Right renal cortex interstitium (tissue), 3 donors: ENCODE data around the gene MVD. TPM values are rescaled to one million over a fixed set of nuclear protein-coding genes. Genes with fewer than 3 reads are reported as not detected.

Experiments used
- DNase-seq, 3 donors: peaks; one replicate each; pipeline ENCODE4 v3.0.0-alpha.2; 2013; ENCODE audit warnings: low read depth in 3 of 3, low spot score in 2 of 3
- polyA plus RNA-seq, 3 donors: library from polyadenylated mRNA; unstranded; fragments of 120-200 nt; gene quantifications; one replicate each; pipeline ENCODE4 v1.2.1, GENCODE V29; 2013; ENCODE audit not compliant: insufficient read length in 3 of 3

Gene MVD
- polyA plus RNA-seq, 3 donors, result 21.6 to 24.3 (median 24.0) TPM

DNA sequence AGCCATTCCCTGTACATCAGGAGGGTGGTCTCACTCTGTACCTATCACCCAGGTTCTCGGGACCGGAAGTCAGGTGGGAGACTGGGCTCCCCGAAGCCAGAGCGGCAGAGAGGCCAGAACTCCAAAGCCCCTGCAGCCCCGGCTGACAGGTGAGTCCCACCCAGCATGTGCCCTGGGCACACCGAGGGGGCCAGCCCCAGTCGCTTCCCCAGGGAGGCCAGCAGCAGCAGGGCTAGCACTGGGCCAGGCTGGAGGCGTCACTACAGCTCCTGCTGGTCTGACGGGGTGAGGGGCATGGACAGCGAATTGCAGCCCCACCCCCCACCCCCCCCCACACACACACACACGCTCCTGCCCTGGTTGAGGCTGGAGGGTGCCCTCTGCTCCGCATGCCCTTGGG is 32.5 kb downstream of the MVD start:
- DNase-seq, result no peak

DNA sequence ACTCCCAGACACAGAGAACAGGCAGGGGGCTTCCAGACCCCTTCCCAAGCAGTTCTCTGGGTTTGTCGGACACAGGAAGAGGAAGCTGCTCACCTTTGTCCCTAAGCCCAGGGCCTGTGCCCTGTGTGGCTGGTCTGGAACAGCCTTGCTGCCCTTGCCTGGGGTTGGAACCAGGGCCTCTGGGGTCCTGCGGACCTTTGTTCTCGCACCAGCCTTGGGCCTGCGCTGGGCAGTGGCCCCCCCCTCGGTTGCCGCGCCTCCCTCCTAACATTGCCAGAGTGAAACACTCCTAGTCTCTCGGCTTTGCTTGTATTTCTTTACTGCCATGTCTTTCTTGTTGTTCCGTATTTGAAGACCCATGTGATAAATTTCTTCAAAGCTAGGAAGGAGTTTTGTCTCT is 33.1 kb downstream of the MVD start:
- no peak for DNase-seq

DNA sequence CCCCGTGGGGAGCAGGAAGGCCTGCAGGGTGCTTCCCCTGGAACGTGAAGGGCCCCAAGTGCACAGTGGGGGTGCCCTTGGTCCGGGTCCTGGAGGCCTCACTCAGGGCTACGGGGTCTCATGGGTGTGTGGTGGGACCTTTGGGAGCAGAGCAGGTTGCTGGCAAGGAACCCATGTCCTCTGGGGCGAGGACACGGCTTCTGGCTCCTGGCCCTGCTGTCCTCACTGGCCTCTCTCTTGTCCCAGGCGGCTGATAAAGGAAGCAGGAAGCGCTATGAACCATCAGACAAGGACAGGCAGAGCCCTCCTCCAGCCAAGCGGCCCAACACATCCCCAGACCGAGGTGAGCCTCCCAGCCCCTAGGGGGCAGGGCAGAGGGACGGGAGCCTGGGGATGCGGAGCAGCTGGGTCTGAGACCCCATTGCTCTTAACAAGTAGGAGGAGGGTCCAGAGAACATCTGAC is 34.3 kb downstream of the MVD start:
- DNase-seq, result no peak

DNA sequence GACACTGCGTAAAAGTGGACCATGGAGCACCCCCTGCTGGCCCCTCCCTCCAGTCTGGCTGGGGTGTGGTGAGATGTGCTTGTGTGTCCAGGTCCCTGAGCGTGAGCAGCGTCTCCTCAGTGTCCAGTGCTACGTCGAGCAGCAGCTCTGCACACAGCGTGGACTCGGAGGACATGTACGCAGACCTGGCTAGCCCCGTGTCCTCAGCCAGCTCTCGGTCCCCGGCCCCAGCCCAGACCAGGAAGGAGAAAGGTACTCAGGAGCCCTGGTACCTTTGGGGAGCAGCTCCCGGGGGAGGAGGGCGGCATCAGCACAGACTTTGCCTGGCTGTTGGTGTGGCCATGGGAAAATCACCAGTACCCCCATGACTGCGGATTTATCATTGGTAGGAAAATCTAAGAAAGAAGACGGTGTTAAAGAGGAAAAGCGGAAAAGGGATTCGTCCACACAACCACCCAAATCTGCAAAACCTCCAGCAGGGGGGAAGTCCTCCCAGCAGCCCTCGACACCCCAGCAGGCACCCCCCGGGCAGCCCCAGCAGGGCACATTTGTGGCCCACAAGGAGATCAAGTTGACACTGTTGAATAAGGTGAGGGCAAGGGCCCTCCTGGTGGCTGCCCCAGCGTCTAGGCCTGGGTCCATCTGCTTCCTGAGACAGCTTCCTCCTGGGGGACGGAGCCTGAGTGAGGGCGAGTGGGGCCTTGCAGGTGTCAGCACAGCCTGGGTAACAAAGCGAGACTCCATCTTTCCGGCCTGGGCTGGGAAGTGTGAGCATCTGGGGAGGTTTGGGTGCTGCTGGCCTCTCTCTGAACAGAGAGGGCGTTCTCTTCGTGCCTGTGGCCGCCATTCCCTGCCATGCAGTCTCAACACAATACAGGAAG is 35.1 kb downstream of the MVD start:
- DNase-seq, result no peak

DNA sequence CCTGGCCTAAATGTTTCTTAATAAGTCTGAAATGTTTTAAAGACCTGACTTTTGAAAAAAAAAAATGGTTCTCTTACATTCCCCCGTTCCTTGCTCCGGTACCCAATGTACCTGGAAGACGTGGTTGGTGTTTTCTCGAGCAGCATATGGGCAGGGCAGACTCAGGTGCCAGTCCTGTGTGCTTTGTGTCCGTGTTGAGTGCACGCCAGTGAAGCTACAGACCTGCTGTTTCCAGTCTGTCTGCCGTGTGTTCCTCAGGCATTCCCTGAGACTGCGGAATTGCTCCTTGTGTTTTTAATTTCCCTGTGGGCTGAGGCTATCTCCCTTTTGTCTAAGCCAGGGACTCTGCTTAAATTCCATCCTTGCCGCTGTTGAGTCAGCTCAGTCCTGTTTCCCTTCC is 36.2 kb downstream of the MVD start:
- no peak for DNase-seq

DNA sequence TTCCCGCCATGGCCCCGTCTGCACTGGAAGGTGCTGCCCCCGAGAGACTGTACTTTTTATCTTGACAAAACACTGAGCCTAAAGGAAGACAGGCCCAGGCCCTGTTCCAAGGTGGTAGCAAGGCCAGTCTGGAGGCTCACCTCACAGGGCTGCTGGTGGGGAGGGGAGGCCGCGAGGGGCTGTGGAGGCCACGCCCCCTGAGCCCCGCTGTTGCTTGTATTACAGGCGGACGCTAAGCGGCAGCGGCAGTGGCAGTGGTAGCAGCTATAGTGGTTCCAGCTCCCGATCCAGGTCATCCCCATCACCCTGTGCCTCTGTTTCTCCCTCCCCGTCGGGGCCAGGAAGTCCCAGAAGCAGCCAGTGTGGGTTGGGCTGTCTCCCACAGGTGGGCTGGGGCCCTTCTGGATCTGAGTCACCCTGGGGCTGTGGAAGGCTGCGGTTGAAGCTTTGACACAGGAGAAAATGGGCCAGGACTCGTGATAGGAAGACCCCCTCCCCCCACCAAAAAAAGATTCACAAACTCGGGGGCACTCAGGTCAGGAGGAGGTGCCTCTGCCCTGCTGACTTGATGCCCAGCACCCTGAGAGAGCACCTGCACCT is 37.8 kb downstream of the MVD start:
- DNase-seq, result no peak

DNA sequence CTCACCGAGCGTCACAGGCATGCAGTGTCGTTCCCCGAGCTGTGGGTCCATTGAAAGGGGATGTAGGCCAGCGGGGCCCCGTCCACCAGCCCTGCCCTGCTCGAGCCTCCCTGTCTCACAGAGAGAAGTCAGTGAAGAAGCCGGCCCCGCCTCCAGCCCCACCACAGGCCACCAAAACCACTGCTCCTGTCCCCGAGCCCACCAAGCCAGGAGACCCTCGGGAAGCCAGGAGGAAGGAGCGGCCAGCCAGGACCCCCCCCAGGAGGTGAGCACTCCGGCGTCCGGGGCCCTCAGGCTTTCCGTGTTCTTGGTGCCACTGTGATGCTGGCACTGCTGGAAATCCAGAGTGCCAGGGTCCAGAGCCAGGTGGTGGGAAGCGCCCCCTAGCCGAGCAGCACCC is 38.4 kb downstream of the MVD start:
- no peak for DNase-seq

DNA sequence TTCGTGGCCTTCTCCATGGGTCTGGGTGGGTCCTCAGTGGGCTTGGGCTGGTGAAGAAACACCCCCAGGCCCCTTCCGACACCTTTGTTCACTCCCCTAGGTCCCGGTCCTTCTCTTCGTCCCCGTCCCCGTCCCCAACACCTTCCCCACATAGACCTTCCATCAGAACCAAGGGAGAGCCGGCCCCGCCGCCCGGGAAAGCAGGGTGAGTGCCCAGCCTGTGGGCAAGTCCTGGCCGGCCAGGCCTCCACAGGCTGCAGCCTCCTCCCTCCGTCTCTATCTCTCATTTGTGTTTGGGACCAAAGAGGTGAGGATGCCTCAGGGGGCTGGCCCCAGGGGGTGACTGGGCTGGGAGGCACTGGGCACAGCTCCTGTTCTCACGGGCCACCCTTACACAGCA is 39.0 kb downstream of the MVD start:
- no peak for DNase-seq

DNA sequence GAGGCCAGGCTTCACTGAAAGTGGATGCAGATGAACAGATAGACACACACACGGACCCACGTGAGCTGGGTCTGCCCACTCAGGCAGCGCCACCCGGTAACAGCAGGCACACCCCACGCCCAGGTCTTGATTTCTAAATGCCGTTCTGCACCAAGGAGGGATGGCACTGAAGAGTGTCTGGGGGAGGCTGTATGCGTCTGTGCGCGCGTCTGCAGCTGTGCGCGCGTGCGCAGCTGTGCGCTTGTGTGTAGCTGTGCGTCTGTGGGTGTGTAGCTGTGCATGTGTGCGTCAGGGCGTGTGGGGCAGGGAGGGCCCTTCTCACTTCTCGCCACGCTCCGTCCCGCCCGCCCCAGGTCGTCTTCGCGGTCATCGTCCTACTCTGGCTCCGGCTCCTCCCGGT is 40.0 kb downstream of the MVD start:
- no peak for DNase-seq

DNA sequence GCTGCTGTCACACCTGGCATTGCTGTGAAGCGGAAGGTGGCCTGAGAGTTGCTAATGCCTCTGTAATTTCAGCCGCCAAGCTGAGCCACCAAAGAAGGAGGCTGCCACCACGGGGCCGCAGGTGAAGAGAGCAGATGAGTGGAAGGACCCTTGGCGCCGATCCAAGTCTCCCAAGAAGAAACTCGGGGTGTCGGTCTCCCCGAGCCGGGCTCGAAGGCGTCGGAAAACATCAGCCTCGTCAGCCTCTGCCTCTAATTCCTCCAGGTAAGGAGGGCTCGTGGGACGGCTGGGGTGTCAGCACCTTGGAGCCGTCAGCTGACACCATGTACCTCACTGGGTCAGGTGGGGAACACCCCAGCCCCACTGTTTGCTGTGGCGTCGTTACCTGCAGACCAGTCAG is 40.8 kb downstream of the MVD start:
- no peak for DNase-seq

DNA sequence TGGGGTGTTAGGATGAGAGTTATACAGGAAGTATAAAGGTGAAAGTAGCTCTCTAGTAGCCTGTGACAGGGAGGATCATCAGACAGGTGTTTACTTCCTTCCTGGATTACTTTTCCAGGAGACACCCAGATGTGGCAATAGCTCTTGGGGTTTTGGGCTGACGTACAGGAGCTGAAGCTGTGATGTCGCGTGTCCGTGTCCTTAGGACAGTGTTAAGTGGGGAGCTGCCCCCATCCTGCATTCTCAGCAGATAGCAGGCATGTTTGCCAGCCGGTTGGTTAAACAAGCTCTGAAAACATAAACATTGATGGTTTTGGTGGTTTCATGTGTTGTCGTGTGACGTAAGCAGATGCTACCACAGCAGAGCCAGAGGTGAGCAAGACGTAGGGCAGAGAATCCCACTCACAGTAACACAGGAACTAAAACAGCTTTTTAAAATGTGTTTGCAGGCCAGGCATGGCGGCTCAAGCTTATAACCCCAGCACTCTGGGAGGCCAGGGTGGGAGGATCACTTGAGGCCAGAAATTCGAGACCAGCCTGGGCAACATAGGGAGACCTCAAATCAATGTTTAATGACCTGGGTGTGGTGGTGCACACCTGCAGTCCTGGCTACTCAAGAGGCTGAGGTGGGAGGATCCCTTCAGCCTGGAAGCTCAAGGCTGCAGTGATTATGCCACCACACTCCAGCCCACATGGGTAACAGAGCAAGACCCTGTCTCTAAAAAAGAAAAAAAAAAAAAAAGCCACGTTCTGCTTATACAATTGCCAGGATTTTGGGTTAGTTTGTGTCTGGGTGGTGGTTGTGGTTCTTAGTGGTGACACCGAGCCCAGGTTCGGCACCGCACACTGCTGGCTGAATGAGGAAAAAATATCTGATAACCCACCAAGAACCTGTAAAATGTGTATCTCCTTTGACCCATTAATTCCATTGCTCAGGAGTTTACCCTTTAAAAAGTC is 42.8 kb downstream of the MVD start:
- no peak for DNase-seq

DNA sequence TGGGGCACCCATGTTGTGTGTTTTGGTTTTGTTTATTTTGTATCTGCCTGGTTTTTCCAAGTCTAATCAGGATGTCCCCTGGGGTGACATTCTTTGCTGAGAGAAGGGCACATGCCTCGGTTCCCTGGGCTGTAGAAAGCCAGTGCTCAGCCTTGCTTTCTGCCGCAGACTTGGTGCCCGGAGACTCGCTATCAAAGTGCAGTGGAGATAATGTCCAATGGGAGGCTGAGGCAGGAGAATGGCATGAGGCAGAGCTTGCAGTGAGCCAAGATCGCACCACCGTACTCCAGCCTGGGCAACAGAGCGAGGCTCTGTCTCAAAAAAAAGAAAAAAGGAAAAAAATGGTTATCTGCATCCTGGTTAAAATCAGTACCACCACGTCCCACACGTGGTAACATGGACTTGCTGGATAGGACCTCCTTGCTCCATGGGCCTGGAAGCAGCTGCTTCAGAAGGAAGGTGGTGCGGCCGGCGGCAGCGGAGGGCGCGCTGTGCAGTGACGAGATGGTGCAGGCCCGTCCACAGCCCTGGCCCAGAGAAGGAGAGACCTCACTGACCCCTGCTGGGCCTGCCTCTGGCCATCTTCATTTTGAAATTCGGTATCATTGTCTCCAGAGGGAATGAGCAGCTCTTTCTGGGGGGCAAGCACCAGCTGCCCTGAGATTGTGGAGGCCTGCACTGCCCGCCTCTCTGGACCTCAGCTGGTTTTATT is 43.8 kb downstream of the MVD start:
- DNase-seq, result no peak

DNA sequence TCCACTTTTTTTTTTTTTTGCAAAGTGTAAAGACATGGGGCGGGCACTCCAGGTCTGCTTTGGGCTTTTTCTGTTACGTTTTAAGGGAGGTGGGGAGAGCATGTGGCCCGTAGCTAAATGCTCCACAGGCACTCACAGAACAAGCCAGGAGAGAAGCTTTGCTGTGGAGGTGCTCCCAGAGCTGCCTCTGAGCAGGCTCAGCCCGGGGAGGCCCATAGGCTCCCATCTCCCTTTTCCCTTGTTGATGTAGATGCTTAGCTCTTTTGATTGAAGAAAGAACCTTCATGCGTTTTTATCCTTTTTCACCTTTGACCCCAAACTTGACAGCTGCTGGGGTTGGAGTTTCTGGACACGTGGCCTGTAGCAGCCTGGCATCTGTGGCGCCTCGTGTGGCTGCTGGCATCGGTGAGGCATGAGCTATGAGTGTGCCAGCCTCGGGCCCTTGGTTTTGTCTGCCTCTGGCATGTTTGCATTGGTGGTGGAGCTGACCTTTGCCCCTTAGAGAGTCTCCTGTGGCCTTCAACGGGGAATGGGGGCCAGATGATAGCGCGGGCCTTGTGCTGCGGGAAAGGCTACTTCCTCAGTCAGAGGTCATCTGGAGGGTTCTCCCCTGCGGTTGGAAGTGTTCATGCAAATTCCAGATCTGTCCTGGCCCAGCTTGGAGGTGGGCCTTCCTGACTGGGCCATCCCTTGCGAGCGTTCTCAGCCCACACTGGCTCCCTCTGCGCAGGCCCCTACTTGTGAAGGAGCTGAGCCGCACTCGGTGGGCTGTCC is 44.5 kb downstream of the MVD start:
- DNase-seq, result no peak

DNA sequence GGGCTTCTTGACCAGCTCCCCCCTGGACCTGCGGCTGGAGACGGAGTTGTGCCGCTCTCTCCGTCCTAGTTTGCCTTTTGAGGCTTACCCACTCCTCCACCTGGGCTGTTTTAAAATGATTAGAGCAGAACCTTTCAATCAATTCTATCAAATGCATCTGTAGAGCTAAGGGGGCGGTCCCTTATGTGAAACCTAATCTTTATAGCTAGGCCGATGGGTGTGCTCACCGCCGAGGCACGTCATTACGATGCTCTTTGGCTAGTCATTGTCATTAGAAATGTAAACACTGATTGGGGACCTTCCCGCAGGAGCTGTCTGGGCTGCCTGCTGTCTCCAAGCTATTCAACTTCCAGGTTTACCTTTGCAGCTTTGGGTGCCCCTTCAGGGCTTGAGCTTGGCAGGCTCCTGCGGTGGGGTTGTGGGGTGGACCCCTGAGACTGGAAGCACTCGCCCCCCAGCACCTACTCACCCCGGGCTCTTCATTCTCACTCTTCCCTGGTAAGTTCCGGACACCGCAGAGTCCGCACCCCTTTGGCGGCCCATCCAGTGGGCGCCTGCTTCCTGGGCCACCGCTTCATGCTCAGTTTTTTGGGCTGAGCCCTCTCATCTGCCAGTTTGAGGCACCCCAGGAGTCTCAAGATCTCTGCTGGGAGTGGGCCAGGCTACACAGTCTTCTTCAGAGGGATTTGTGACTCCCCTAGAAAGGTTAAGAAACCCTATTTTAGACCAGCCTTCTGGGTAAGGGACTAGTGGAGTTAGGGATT is 45.4 kb downstream of the MVD start:
- DNase-seq, result no peak

DNA sequence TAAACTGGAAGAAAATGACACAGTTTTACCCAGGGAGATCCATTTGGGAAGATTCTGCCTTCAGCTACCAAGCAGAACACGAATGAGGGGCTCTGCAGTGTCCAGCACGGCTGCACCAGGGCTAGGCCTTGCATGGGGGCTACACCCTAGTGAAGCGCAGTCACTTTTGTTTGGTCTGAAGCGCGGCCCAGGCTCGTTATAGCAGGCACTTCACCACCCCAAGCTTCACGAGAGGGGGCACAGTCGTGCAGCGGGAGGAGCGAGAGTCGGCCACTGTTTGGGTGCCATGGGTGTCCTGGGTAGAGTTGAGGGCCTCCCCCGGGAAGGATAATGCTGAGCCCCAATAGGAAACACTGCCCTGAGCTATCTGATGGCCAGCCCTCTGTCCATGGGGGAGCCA is 46.2 kb downstream of the MVD start:
- DNase-seq, result no peak

DNA sequence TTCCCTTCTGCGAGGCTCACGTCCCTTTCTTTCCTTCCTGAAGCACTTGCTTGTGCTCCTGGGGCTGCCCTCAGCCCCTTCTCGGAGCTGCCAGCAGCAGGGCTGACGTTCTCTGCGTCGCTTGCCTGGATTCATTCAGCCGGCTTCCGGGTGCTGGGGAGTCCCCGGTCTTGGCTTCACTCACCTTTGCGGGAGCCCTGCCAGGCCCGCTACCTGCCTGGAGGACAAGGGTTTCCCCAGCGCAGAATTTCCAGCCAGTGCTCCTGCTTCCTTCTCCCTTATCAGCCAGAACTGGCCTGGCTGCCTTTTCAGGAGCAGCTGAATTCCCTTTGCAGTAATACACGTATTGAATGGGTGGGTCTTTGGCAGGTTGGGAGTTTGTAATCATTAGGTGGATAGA is 46.6 kb downstream of the MVD start:
- DNase-seq, result no peak

DNA sequence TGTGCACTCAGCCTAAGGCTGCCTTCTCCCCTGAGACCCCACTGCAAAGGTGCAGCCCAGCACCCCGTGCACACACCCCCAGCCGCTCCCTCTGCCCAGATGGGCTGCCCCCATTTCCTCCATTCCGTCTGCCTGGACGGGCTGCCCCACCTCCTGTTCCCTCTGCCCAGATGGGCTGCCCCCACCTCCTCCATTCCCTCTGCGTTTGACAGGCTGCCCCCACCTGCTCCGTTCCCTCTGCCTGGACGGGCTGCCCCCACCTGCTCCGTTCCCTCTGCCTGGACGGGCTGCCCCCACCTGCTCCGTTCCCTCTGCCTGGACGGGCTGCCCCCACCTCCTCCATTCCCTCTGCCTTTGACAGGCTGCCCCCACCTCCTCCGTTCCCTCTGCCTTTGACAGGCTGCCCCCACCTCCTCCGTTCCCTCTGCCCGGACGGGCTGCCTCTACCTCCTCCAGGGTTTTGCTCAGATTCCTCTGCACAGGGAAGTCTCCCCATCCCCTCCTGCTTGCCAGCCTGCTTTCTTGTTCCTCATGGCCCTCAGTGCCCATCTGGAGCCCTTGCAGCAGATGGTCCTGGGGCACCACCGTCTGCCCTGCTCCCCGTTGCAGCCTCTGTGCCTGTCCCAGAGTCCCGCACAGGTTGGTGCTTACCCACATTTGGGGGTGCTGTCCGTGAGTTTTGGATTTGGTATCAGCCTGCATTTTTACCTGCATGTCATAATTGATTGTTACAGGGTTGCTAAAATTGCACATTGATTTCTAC is 47.9 kb downstream of the MVD start:
- no peak for DNase-seq
